Fibroblast of pulmonary artery (primary cell): ENCODE data around the gene TMEM132A.
A peak's percentile ranks its signal among the peaks of the same experiment; 100 is the strongest.

ENCODE experiments used
- DNase-seq: peaks from one replicate; pipeline ENCODE4 v3.0.0-alpha.2; 2010; ENCODE audit warnings: low read depth
- H3K4me3 ChIP-seq: replicated peaks from 2 replicates; pipeline ENCODE4 v1.5.1; 2011; ENCODE audit warnings: low read depth, mild to moderate bottlenecking, control low read depth, low read length, moderate library complexity
- TF ChIP-seq, protein P1 (sequence below): IDR thresholded peaks from 2 replicates; pipeline ENCODE4 v1.5.1; 2011; ENCODE audit warnings: mild to moderate bottlenecking, control low read depth, low read length, inconsistent platforms; ENCODE audit errors: missing control alignments

TMEM132A gene

DNA sequence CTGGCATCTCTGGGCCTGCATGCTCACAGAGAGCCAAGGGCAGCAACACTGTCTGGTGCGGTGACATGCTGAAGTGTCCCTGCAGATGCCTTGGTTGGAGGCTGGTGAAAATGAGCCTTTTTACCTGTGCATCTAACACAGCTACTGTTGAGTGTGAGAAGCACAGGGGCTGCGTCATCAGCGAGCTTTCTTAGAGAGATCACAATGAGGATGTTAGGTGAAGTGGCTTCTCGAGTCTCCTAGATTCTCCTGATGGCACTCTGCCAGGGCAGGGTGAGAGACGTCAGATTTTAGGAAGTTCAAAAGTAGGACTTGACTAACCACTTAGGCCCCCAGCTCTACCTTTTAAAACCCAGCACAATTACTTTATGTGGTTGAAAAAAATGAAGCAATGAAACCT lies 31.3 kb downstream of the TMEM132A start:
- no peak overlapping the region for H3K4me3 ChIP-seq
- TF ChIP-seq, protein P1, sequence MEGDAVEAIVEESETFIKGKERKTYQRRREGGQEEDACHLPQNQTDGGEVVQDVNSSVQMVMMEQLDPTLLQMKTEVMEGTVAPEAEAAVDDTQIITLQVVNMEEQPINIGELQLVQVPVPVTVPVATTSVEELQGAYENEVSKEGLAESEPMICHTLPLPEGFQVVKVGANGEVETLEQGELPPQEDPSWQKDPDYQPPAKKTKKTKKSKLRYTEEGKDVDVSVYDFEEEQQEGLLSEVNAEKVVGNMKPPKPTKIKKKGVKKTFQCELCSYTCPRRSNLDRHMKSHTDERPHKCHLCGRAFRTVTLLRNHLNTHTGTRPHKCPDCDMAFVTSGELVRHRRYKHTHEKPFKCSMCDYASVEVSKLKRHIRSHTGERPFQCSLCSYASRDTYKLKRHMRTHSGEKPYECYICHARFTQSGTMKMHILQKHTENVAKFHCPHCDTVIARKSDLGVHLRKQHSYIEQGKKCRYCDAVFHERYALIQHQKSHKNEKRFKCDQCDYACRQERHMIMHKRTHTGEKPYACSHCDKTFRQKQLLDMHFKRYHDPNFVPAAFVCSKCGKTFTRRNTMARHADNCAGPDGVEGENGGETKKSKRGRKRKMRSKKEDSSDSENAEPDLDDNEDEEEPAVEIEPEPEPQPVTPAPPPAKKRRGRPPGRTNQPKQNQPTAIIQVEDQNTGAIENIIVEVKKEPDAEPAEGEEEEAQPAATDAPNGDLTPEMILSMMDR, result no peak
- DNase-seq, result no peak

DNA sequence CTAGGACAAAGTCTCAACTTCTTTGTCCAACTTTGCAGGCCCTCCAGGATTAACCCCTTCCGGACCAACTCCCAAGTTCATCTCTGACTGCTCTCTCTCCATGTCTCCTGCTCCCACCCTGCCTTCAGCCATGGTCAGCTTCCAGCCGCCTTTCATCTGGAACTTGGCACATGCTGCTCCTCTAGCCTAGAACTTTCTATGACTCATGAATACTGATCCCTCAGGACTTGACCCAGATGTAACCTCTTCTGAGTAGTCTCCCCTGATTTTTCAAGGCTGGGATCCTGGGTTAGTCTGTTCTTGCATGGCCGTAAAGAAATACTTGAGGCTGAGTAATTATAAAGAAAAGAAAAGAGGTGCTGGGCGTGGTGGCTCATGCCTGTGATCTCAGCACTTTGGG lies 32.9 kb downstream of the TMEM132A start:
- H3K4me3 ChIP-seq, result no peak overlapping the region
- DNase-seq, result peak; percentile 42
- TF ChIP-seq, protein P1, result no peak

DNA sequence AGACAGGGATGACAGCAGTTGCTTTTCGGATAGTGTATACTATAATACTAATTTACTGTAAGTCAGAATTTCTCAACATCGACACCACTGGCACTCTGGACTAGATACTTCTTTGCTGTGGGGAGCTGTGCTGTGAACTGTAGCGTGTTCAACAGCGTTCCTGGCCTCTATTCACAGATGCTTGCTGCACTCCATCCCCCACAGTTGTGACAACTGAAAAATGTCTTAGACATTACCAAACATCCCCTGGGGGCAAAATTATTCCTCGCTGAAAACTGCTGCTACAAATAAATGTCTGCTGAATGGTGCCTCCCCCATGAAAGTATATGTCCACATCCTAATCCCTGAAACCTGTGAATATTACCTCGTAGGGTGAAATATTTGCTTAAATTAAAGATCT lies 35.2 kb downstream of the TMEM132A start:
- no peak overlapping the region for H3K4me3 ChIP-seq
- peak; percentile 28 for DNase-seq
- TF ChIP-seq, protein P1, result no peak

DNA sequence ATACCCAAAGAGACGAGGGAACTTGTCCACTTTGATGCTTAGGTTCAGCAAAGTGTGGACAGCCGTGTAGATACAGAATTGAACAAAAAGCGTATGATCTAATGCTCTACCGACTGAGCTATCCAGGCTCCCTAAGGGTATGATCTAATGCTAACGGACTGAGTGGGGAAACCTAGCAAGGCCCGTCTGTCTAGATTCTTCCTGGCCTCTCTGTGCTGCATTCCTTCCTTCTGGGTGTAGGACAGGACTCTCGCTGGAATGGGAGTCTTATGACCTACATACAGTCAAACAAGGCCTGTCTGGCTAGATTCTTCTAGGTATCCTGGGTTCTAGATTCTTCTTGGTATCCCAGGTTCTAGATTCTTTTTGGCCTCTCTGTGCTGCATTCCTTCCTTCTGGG lies 36.1 kb downstream of the TMEM132A start:
- no peak overlapping the region for H3K4me3 ChIP-seq
- DNase-seq, result peak; percentile 33
- TF ChIP-seq, protein P1, result no peak

DNA sequence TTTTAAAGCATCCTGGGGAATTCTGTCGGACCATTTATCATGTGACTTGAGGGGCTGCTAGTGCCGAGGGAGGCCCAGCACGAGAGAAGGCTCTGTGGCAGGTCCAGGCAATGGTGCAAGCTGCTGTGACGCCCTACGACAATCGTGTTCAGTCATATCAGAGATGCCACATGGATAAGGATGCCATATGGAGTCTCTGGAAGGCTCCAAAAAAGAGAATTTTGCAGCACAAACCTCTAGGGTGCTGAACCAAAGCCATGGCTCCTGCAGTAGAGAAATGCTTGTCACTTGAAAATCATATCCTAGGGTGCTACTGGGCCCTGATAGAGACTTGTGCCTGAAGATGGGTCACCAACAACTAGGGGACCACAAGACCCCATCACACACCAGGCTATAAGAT lies 40.5 kb downstream of the TMEM132A start:
- no peak overlapping the region for H3K4me3 ChIP-seq
- no peak for DNase-seq
- TF ChIP-seq, protein P1, result no peak

DNA sequence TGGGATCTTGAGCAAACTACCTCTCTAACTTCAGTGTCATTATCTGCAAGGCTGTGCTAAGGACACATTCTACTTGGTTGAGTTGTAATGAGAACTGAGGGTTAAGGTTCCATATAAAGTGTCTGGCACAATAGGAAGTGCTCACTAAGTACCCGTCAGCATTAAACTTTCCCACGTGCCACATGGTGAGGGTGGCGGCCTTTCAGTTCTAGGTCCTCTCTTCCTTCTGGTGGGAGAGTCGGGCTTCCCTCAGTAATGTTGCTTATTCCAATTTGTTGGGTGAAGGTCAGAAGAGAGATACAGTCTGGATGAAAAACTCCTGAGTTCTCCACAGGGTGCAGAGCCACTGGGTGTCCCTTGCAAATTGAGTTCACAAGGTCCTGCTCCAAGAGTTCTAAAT lies 42.6 kb downstream of the TMEM132A start:
- TF ChIP-seq, protein P1, result no peak
- H3K4me3 ChIP-seq, result no peak overlapping the region
- no peak for DNase-seq

DNA sequence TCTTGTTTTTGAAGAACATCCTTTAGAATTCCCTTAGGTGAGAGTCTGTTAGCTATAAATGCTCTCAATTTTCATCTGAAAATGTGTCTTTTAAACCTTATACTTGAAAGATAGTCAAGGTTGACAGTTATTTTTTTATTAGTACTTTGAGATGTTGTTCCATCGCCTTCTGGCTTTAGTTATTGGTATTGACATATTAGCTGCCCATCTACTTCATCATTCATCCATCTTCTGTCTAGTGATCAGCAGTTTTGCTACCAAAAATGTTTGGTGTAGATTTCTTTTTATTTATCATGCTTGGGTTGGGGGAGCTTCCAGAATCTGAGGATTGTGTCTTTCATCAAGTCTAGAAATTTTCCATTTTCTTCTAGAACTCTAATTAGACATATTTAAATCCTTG lies 44.0 kb downstream of the TMEM132A start:
- TF ChIP-seq, protein P1, result no peak
- H3K4me3 ChIP-seq, result no peak overlapping the region
- DNase-seq, result no peak
